ENCODE data around the gene RXFP2.

RXFP2 gene

DNA sequence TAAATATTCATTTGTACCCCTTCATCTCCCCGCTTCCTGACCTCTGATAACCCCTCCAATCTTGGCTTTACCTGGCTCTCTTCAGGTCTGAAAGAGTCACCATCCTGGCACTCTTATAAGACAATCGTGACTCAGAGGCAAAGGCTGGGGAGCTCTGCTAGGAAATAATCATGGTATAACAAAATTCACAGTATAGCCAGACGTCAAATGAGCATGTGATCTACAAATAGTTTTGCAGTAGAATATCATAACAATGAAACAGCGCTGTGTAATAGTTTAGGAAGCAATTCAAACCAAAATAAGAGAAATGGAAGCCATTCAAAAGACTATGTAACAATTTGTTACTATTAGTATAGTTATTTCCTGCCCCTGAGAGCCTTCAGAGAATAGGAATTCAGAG lies 34.2 kb downstream of the RXFP2 start:
- TF ChIP-seq, protein P1, sequence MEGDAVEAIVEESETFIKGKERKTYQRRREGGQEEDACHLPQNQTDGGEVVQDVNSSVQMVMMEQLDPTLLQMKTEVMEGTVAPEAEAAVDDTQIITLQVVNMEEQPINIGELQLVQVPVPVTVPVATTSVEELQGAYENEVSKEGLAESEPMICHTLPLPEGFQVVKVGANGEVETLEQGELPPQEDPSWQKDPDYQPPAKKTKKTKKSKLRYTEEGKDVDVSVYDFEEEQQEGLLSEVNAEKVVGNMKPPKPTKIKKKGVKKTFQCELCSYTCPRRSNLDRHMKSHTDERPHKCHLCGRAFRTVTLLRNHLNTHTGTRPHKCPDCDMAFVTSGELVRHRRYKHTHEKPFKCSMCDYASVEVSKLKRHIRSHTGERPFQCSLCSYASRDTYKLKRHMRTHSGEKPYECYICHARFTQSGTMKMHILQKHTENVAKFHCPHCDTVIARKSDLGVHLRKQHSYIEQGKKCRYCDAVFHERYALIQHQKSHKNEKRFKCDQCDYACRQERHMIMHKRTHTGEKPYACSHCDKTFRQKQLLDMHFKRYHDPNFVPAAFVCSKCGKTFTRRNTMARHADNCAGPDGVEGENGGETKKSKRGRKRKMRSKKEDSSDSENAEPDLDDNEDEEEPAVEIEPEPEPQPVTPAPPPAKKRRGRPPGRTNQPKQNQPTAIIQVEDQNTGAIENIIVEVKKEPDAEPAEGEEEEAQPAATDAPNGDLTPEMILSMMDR (IDR thresholded peaks at IDR 0.05; ENCODE audit: low read depth, low read length), result no peak
- peak; percentile 82 to 97 for DNase-seq (ENCODE audit: low read depth in 2 of 2)
- H3K4me3 ChIP-seq (replicated peaks in 1 of 2; ENCODE audit: low read depth in 2 of 2, low read length in 2 of 2), result no peak overlapping the region

GRCh38 chr13:31774186-31774750 lies 34.9 kb downstream of the RXFP2 start:
- no peak overlapping the region for H3K4me3 ChIP-seq (replicated peaks in 1 of 2; ENCODE audit: low read depth in 2 of 2, low read length in 2 of 2)
- peak in 1 of 2 donors; percentile 84 for DNase-seq (ENCODE audit: low read depth in 2 of 2)
- TF ChIP-seq, protein P1 (IDR thresholded peaks at IDR 0.05; ENCODE audit: low read depth, low read length), result no peak

- H3K4me3 ChIP-seq (replicated peaks in 1 of 2; ENCODE audit: low read depth in 2 of 2, low read length in 2 of 2), result no peak overlapping the region
- TF ChIP-seq, protein P1 (IDR thresholded peaks at IDR 0.05; ENCODE audit: low read depth, low read length), result no peak
- DNase-seq (ENCODE audit: low read depth in 2 of 2), result peak; percentile 29 to 50
Observed at GRCh38 chr13:31775148-31775547, 35.8 kb downstream of the RXFP2 start.

DNA sequence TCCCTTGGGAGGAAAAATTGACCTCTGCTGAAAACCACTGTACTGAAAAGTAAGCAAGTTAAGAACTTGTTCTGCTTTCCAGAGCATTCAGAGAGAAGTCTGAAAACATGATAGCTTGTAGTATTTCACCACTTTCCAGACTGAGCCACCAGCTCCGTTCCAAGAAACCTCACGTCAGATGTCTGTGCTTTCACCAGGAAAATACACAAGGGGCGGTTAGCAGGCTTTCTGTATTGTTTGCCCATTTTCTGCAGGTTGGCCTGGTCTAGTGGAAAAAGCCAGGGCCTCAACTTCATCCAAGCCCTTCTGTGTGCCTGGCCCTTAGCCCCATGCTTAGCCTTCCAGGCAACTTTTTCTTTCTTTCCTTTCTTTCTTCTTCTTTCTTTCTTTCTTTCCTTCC lies 36.4 kb downstream of the RXFP2 start:
- peak; percentile 71 to 87 for DNase-seq (ENCODE audit: low read depth in 2 of 2)
- H3K4me3 ChIP-seq (replicated peaks in 1 of 2; ENCODE audit: low read depth in 2 of 2, low read length in 2 of 2), result no peak overlapping the region
- TF ChIP-seq, protein P1 (IDR thresholded peaks at IDR 0.05; ENCODE audit: low read depth, low read length), result no peak

DNA sequence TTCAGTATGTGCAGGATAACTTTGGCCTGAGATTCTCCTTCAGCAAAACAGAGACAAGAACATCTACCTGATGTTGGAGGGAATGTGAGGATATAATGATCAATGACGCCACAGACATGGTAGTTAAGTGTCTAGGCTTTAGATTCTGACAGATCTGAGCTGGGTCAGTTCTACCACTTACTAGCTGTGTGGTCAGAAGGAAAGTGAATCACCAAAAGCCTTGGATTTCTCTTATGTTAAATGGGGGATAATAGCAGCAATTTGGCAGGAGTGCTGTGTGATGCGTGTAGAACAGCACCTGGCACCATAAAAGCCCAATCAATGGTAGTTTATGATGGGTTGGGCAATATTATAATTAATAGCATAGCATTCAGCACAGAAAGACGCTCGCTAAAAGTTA lies 41.7 kb downstream of the RXFP2 start:
- H3K4me3 ChIP-seq (replicated peaks in 1 of 2; ENCODE audit: low read depth in 2 of 2, low read length in 2 of 2), result no peak overlapping the region
- TF ChIP-seq, protein P1 (IDR thresholded peaks at IDR 0.05; ENCODE audit: low read depth, low read length), result no peak
- no peak for DNase-seq (ENCODE audit: low read depth in 2 of 2)

- DNase-seq (ENCODE audit: low read depth in 2 of 2), result peak in 1 of 2 donors; percentile 68
- TF ChIP-seq, protein P1 (IDR thresholded peaks at IDR 0.05; ENCODE audit: low read depth, low read length), result no peak
- no peak overlapping the region for H3K4me3 ChIP-seq (replicated peaks in 1 of 2; ENCODE audit: low read depth in 2 of 2, low read length in 2 of 2)
Observed at GRCh38 chr13:31786011-31786410, 46.7 kb downstream of the RXFP2 start.

GRCh38 chr13:31790992-31791391 lies 51.7 kb downstream of the RXFP2 start:
- TF ChIP-seq, protein P1 (IDR thresholded peaks at IDR 0.05; ENCODE audit: low read depth, low read length), result no peak
- no peak overlapping the region for H3K4me3 ChIP-seq (replicated peaks in 1 of 2; ENCODE audit: low read depth in 2 of 2, low read length in 2 of 2)
- peak in 1 of 2 donors; percentile 5 for DNase-seq (ENCODE audit: low read depth in 2 of 2)
